ENCODE data around the gene CAMK2G. TPM values are rescaled to one million over a fixed set of nuclear protein-coding genes. Genes with fewer than 3 reads are reported as not detected.

Gene CAMK2G
- polyA plus RNA-seq, 3 donors from 2014 or later = 4.8 to 5.8 (median 5.0) TPM

- Mint-ChIP-seq H3K36me3 (peaks cover 3 to 15% (median 5%) of the 10 kb centered on the region in 3 donors), H3K4me1 (peaks cover 51 to 69% of the 10 kb centered on the region in 2 donors)
Observed at GRCh38 chr10:73871295-73872189, 2.8 kb downstream of the CAMK2G start.

GRCh38 chr10:73868655-73869195 is 5.6 kb downstream of the CAMK2G start:
- peaks cover 0 to 1% (median 0%) of the 10 kb centered on the region in 3 donors for H3K27me3 Mint-ChIP-seq (ENCODE audit: low read depth in 3 of 3)
- H3K4me1 Mint-ChIP-seq = peaks cover 70 to 89% of the 10 kb centered on the region in 2 donors
- no peak overlapping the region for H3K4me3 Mint-ChIP-seq
- H3K9me3 Mint-ChIP-seq = no peaks in the 10 kb centered on the region
- no peak for DNase-seq
- peak overlapping the region; percentile 13 to 82 (median 66) for H3K27ac Mint-ChIP-seq
- H3K36me3 Mint-ChIP-seq = peaks cover 3 to 18% (median 5%) of the 10 kb centered on the region in 3 donors

More at GRCh38 chr10:73871295-73872189, 2.8 kb downstream of the CAMK2G start:
- DNase-seq = no peak
- peak overlapping the region; percentile 13 to 82 (median 43) for H3K27ac Mint-ChIP-seq
- H3K4me3 Mint-ChIP-seq = peak overlapping the region; percentile 81 to 86 (median 86)
- peaks cover 0 to 5% (median 3%) of the 10 kb centered on the region in 3 donors for H3K27me3 Mint-ChIP-seq (ENCODE audit: low read depth in 3 of 3)
- no peaks in the 10 kb centered on the region for H3K9me3 Mint-ChIP-seq

DNA sequence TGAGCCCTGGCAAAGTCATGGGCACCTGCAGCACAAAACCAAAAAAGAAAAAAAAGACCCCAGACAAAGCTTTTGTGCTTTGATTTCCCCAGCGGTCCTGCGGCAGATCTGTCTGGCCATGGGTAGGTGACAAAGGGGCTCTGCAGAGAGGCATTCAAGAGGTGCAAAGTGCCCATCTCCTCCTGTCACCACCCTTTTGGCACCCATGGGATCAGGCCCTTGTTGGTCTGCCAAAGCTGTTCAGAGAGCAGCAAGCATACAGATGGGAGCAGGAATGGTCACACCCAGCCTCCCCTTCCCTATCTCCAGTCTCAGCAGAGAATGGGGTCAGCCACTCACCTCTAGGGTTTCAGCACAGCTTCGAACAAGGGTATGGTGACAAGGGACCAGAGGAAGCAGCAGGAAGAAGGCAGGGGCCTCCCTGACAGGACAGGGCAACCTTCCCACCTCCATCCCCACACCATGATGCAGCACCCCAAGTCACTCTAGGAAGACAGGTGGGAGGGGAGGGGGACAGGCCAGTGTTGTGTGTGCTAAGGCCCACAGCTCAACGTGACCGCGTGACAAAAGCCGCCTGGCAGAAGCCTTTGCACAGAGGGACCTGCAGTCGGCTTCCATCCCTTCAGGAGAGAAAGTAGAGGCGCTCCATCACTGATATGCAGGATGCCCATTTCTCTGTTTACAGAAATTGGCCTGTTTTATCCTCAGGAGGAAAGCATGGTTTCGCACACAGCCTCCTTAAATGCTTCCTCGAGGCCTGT is 6.3 kb downstream of the CAMK2G start:
- peaks cover 0 to 1% (median 0%) of the 10 kb centered on the region in 3 donors for H3K27me3 Mint-ChIP-seq (ENCODE audit: low read depth in 3 of 3)
- H3K27ac Mint-ChIP-seq = peak overlapping the region; percentile 53 to 98 (median 78)
- no peaks in the 10 kb centered on the region for H3K9me3 Mint-ChIP-seq
- H3K4me3 Mint-ChIP-seq = no peak overlapping the region
- peaks cover 73 to 87% of the 10 kb centered on the region in 2 donors for H3K4me1 Mint-ChIP-seq
- H3K36me3 Mint-ChIP-seq = peaks cover 3 to 18% (median 5%) of the 10 kb centered on the region in 3 donors
- DNase-seq = no peak

- no peak for DNase-seq
- H3K9me3 Mint-ChIP-seq = no peaks in the 10 kb centered on the region
- H3K36me3 Mint-ChIP-seq = peaks cover 3 to 17% (median 5%) of the 10 kb centered on the region in 3 donors
- peaks cover 69 to 79% of the 10 kb centered on the region in 2 donors for H3K4me1 Mint-ChIP-seq
- peak overlapping the region; percentile 69 to 98 (median 96) for H3K27ac Mint-ChIP-seq
- H3K4me3 Mint-ChIP-seq = peak overlapping the region in 4 of 5 donors; percentile 19 to 82 (median 56)
- H3K27me3 Mint-ChIP-seq (ENCODE audit: low read depth in 3 of 3) = peaks cover 0 to 1% (median 0%) of the 10 kb centered on the region in 3 donors
Observed at GRCh38 chr10:73867126-73867807, 7.1 kb downstream of the CAMK2G start.

DNA sequence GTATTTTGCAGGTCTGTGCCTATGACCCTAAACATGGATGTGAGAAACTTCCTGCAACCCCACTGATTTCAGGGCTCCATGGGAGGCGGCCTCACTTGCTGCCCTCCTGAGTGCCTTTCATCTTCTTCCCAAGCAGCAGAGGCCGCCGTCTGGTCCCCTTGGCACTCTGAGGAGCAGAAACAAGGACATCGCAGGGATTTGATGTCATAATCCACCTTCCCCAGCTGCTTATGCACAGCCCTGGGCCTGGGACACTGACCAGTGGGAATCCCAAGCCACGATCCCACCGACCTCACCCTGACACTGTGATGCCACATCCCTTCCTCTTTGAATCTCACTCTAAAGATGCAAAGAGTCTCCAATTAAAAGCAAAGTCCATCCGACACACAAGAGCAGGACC is 7.7 kb downstream of the CAMK2G start:
- Mint-ChIP-seq H3K36me3 (peaks cover 3 to 17% (median 5%) of the 10 kb centered on the region in 3 donors), H3K4me3 (peak overlapping the region; percentile 75 to 86 (median 82)), H3K9me3 (no peaks in the 10 kb centered on the region), H3K27ac (peak overlapping the region; percentile 69 to 98 (median 96)), H3K27me3 (ENCODE audit: low read depth in 3 of 3) (peaks cover 0 to 1% (median 0%) of the 10 kb centered on the region in 3 donors), H3K4me1 (peaks cover 63 to 73% of the 10 kb centered on the region in 2 donors)
- DNase-seq = no peak

- H3K27ac Mint-ChIP-seq = peak overlapping the region; percentile 69 to 98 (median 96)
- H3K4me3 Mint-ChIP-seq = peak overlapping the region; percentile 75 to 86 (median 82)
- DNase-seq = peak; percentile 45 to 51 (median 50)
- H3K27me3 Mint-ChIP-seq (ENCODE audit: low read depth in 3 of 3) = peaks cover 0 to 1% (median 0%) of the 10 kb centered on the region in 3 donors
- peaks cover 3 to 16% (median 6%) of the 10 kb centered on the region in 3 donors for H3K36me3 Mint-ChIP-seq
- H3K9me3 Mint-ChIP-seq = no peaks in the 10 kb centered on the region
- H3K4me1 Mint-ChIP-seq = peaks cover 57 to 66% of the 10 kb centered on the region in 2 donors
Observed at GRCh38 chr10:73865459-73866442, 8.6 kb downstream of the CAMK2G start.

GRCh38 chr10:73865107-73865458 is 9.3 kb downstream of the CAMK2G start:
- Mint-ChIP-seq H3K27me3 (ENCODE audit: low read depth in 3 of 3) (peaks cover 0 to 1% (median 0%) of the 10 kb centered on the region in 3 donors), H3K36me3 (peaks cover 0 to 16% (median 5%) of the 10 kb centered on the region in 3 donors)

GRCh38 chr10:73864229-73864628 is 10.1 kb downstream of the CAMK2G start:
- H3K4me1 Mint-ChIP-seq = peaks cover 59 to 69% of the 10 kb centered on the region in 2 donors

More at GRCh38 chr10:73865107-73865458, 9.3 kb downstream of the CAMK2G start:
- Mint-ChIP-seq H3K4me1 (peaks cover 53 to 64% of the 10 kb centered on the region in 2 donors), H3K27ac (peak overlapping the region; percentile 69 to 98 (median 96)), H3K9me3 (no peaks in the 10 kb centered on the region), H3K4me3 (peak overlapping the region; percentile 75 to 86 (median 82))
- DNase-seq = no peak

GRCh38 chr10:73863039-73863817 is 11.1 kb downstream of the CAMK2G start:
- H3K36me3 Mint-ChIP-seq = peaks cover 6 to 29% (median 13%) of the 10 kb centered on the region in 3 donors
- peaks cover 66 to 73% of the 10 kb centered on the region in 2 donors for H3K4me1 Mint-ChIP-seq

More at GRCh38 chr10:73864229-73864628, 10.1 kb downstream of the CAMK2G start:
- H3K9me3 Mint-ChIP-seq = no peaks in the 10 kb centered on the region
- H3K36me3 Mint-ChIP-seq = peaks cover 0 to 22% (median 5%) of the 10 kb centered on the region in 3 donors
- peak overlapping the region; percentile 69 to 98 (median 96) for H3K27ac Mint-ChIP-seq
- DNase-seq = no peak
- peaks cover 0 to 1% (median 0%) of the 10 kb centered on the region in 3 donors for H3K27me3 Mint-ChIP-seq (ENCODE audit: low read depth in 3 of 3)
- peak overlapping the region; percentile 63 to 86 (median 75) for H3K4me3 Mint-ChIP-seq

DNA sequence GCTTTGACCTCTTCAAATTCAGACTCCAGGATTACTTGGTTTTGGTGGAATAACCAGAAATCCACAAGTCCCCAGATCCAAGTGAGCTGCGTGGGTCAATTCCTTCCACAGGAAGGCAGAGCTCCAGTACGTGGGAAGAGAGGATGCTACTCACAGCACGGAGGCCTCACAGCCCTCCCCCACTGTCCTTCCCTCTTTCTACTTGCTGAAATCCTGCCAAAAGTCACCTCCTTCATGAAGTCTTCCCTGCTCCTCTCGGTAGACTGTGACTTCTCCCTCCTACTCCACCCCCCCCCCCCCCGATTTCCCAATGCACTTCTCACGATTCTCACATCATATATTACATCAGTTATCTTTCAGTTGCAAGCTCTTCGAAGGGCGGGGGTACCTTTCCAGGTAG is 12.3 kb downstream of the CAMK2G start:
- Mint-ChIP-seq H3K36me3 (peaks cover 6 to 41% (median 13%) of the 10 kb centered on the region in 3 donors), H3K27ac (peak overlapping the region in 1 of 6 donors; percentile 6), H3K4me3 (no peak overlapping the region), H3K4me1 (peaks cover 70 to 73% of the 10 kb centered on the region in 2 donors), H3K9me3 (no peaks in the 10 kb centered on the region), H3K27me3 (ENCODE audit: low read depth in 3 of 3) (peaks cover 0 to 5% (median 1%) of the 10 kb centered on the region in 3 donors)
- no peak for DNase-seq

More at GRCh38 chr10:73863039-73863817, 11.1 kb downstream of the CAMK2G start:
- H3K27ac Mint-ChIP-seq = peak overlapping the region in 4 of 6 donors; percentile 19 to 71 (median 44)
- no peak overlapping the region for H3K4me3 Mint-ChIP-seq
- no peak for DNase-seq
- H3K27me3 Mint-ChIP-seq (ENCODE audit: low read depth in 3 of 3) = peaks cover 0 to 5% (median 1%) of the 10 kb centered on the region in 3 donors
- no peaks in the 10 kb centered on the region for H3K9me3 Mint-ChIP-seq

GRCh38 chr10:73859784-73860491 is 14.4 kb downstream of the CAMK2G start:
- H3K4me3 Mint-ChIP-seq = no peak overlapping the region
- H3K27me3 Mint-ChIP-seq (ENCODE audit: low read depth in 3 of 3) = peaks cover 1 to 5% (median 4%) of the 10 kb centered on the region in 3 donors
- no peak for DNase-seq
- peaks cover 6 to 49% (median 13%) of the 10 kb centered on the region in 3 donors for H3K36me3 Mint-ChIP-seq
- H3K9me3 Mint-ChIP-seq = no peaks in the 10 kb centered on the region
- peaks cover 54 to 55% of the 10 kb centered on the region in 2 donors for H3K4me1 Mint-ChIP-seq
- H3K27ac Mint-ChIP-seq = peak overlapping the region in 1 of 6 donors; percentile 23
